Fibroblast of lung (primary cell): ENCODE measurements around the gene STARD5.

Experiments used
- EZH2 ChIP-seq: IDR thresholded peaks from 2 replicates; pipeline ENCODE4 v1.5.1; 2012; ENCODE audit warnings: low read length, control low read depth, mild to moderate bottlenecking; ENCODE audit errors: missing control alignments
- TF ChIP-seq, protein P1 (sequence below), 2 donors: IDR thresholded peaks in 1 of 2; conservative IDR thresholded peaks in 1 of 2; 1 replicate in 1 of 2; 2 replicates in 1 of 2; pipeline ENCODE4 v1.5.1; 2011 to 2012; ENCODE audit warnings: low read length in 2 of 2, control low read depth in 1 of 2, inconsistent platforms in 1 of 2, low read depth in 1 of 2, mild to moderate bottlenecking in 1 of 2

GRCh38 chr15:81358248-81358647 is 34.3 kb upstream of the STARD5 start:
- TF ChIP-seq, protein P1, sequence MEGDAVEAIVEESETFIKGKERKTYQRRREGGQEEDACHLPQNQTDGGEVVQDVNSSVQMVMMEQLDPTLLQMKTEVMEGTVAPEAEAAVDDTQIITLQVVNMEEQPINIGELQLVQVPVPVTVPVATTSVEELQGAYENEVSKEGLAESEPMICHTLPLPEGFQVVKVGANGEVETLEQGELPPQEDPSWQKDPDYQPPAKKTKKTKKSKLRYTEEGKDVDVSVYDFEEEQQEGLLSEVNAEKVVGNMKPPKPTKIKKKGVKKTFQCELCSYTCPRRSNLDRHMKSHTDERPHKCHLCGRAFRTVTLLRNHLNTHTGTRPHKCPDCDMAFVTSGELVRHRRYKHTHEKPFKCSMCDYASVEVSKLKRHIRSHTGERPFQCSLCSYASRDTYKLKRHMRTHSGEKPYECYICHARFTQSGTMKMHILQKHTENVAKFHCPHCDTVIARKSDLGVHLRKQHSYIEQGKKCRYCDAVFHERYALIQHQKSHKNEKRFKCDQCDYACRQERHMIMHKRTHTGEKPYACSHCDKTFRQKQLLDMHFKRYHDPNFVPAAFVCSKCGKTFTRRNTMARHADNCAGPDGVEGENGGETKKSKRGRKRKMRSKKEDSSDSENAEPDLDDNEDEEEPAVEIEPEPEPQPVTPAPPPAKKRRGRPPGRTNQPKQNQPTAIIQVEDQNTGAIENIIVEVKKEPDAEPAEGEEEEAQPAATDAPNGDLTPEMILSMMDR (conservative IDR thresholded peaks at IDR 0.05 in 1 of 2, IDR thresholded peaks at IDR 0.05 in 1 of 2; ENCODE audit: low read depth in 1 of 2, low read length in 2 of 2), result no peak
- TF ChIP-seq EZH2, result no peak
